GM12878 (cell line): ENCODE data around the gene COL2A1. TPM values are rescaled to one million over a fixed set of nuclear protein-coding genes. Genes with fewer than 3 reads are reported as not detected.

Source experiments
- ATAC-seq: fragments of 200-7000 bp; cut with Tn5 transposase; 3 replicates; pipeline ENCODE4 v1.9.1; 2020; ENCODE audit warnings: mild to moderate bottlenecking, moderate library complexity
- BruUV-seq: library from RNA; stranded (reverse); fragments of 400-500 nt; replicated peaks from 2 replicates; lab custom pipeline; 2021; lab: Mats Ljungman, UMichigan
- CTCF ChIA-PET: fragments of 300-600 bp; sonication (Branson Sonifier 250); formaldehyde crosslinking; extraction: SDS; loops from one replicate; lab custom pipeline; 2021; ENCODE audit warnings: inconsistent platforms; lab: Yijun Ruan, JAX
- POLR2A ChIA-PET: fragments of 350-600 bp; formaldehyde crosslinking; extraction: SDS; loops from one replicate; lab custom pipeline; 2021; ENCODE audit warnings: inconsistent platforms; lab: Charles Lee
- RAD21 ChIA-PET: fragments of 300-600 bp; sonication (Branson Sonifier 250); formaldehyde crosslinking; loops from one replicate; lab custom pipeline; 2023; ENCODE audit warnings: antibody characterized with exemption; ENCODE audit not compliant: unreplicated experiment; lab: Charles Lee
- SMC1A ChIA-PET: fragments of 300-600 bp; sonication (Branson Sonifier 250); formaldehyde crosslinking; loops from one replicate; lab custom pipeline; 2023; ENCODE audit not compliant: unreplicated experiment, uncharacterized antibody; lab: Charles Lee
- DNase-seq: peaks from one replicate; pipeline ENCODE4 v3.0.0-alpha.2; 2011; ENCODE audit warnings: low read depth, low spot score
- FAIRE-seq: peaks from 3 replicates; lab custom pipeline; 2011; peaks lifted over from hg19 to GRCh38; lab: Jason Lieb, UNC
- H2AFZ ChIP-seq: 2 replicates; pipeline ENCODE4 v1.6.0; 2011; ENCODE audit warnings: low read depth, low read length, control low read depth; ENCODE audit not compliant: control insufficient read depth
- H3K27ac ChIP-seq: 2 replicates; pipeline ENCODE4 v1.5.1; 2011; ENCODE audit warnings: control low read depth; ENCODE audit not compliant: control insufficient read depth, insufficient read depth
- H3K27me3 ChIP-seq, 2 experiments: replicated peaks in 1 of 2; 2 replicates each; pipeline versions ENCODE4 v1.6.0 to v1.6.1; 2011; ENCODE audit warnings: low read length in 1 of 2; ENCODE audit not compliant: control insufficient read depth in 2 of 2, insufficient read depth in 2 of 2
- H3K36me3 ChIP-seq, 2 experiments: 2 replicates each; pipeline ENCODE4 v1.5.1; 2011; ENCODE audit warnings: low read length in 1 of 2; ENCODE audit not compliant: control insufficient read depth in 2 of 2, insufficient read depth in 2 of 2
- H3K4me1 ChIP-seq: 2 replicates; pipeline ENCODE4 v1.6.1; 2011; ENCODE audit warnings: mild to moderate bottlenecking, low read length, moderate library complexity, mixed read lengths; ENCODE audit not compliant: control insufficient read depth, insufficient read depth
- H3K4me2 ChIP-seq: 2 replicates; pipeline ENCODE4 v1.6.0; 2011; ENCODE audit warnings: control low read depth; ENCODE audit not compliant: control insufficient read depth, insufficient read depth
- H3K4me3 ChIP-seq: fragments of 200-600 bp; sonication (generic); 2 replicates; pipeline ENCODE4 v1.5.1; 2016
- H3K79me2 ChIP-seq: 2 replicates; pipeline ENCODE4 v1.6.0; 2011; ENCODE audit warnings: low read length; ENCODE audit not compliant: control insufficient read depth, insufficient read depth
- H3K9ac ChIP-seq: 2 replicates; pipeline ENCODE4 v1.8.0; 2011; ENCODE audit warnings: low read length, control low read depth, mixed read lengths; ENCODE audit not compliant: control insufficient read depth, insufficient read depth
- H3K9me3 ChIP-seq: replicated peaks from 3 replicates; pipeline ENCODE4 v1.5.1; 2011; ENCODE audit warnings: mild to moderate bottlenecking, low read length; ENCODE audit not compliant: control insufficient read depth, insufficient read depth
- H4K20me1 ChIP-seq: 2 replicates; pipeline ENCODE4 v1.6.0; 2011; ENCODE audit not compliant: control insufficient read depth, insufficient read depth
- BMI1 ChIP-seq: fragments of 450-650 bp; IDR thresholded peaks from 2 replicates; pipeline ENCODE4 v1.6.1; 2016; ENCODE audit warnings: mild to moderate bottlenecking, moderate library complexity, borderline replicate concordance
- BRCA1 ChIP-seq: IDR thresholded peaks from 2 replicates; pipeline ENCODE4 v1.6.1; 2011; ENCODE audit warnings: low read depth, low read length, improper control_type of control experiment
- CHD4 ChIP-seq: fragments of 200-600 bp; sonication (generic); IDR thresholded peaks from 2 replicates; pipeline ENCODE4 v1.6.1; 2016; ENCODE audit warnings: mild to moderate bottlenecking
- HDAC2 ChIP-seq: fragments of 200-600 bp; sonication (generic); IDR thresholded peaks from 2 replicates; pipeline ENCODE4 v1.6.1; 2017
- JUNB ChIP-seq: IDR thresholded peaks from 2 replicates; pipeline ENCODE4 v1.6.1; 2016; ENCODE audit warnings: antibody characterized with exemption, mild to moderate bottlenecking
- KAT2A ChIP-seq: conservative IDR thresholded peaks from 2 replicates; pipeline ENCODE4 v1.6.1; 2011; ENCODE audit warnings: low read depth, low read length; ENCODE audit not compliant: control insufficient read depth
- MTA2 ChIP-seq: fragments of 450-650 bp; IDR thresholded peaks from 2 replicates; pipeline ENCODE4 v1.6.1; 2016; ENCODE audit warnings: low read depth, mild to moderate bottlenecking, moderate library complexity
- SIN3A ChIP-seq: IDR thresholded peaks from 2 replicates; pipeline ENCODE4 v1.6.1; 2012; ENCODE audit warnings: low read depth, low read length, improper control_type of control experiment
- SMARCA5 ChIP-seq: fragments of 450-650 bp; IDR thresholded peaks from 2 replicates; pipeline ENCODE4 v1.6.1; 2017; ENCODE audit warnings: mild to moderate bottlenecking
- SREBF2 ChIP-seq: IDR thresholded peaks from 2 replicates; pipeline ENCODE4 v1.6.1; 2012; ENCODE audit warnings: mild to moderate bottlenecking, low read length
- YY1 ChIP-seq: IDR thresholded peaks from 2 replicates; pipeline ENCODE4 v1.6.1; 2011; ENCODE audit warnings: low read depth, mild to moderate bottlenecking, low read length
- WGBS: methylation state at CpG from one replicate; pipeline ENCODE4 v1.1.6; 2016; ENCODE audit warnings: low lambda C conversion rate; ENCODE audit not compliant: insufficient replicate concordance, insufficient coverage; ENCODE audit errors: missing lambda C conversion rate; 5-methylcytosine and 5-hydroxymethylcytosine counted together
- in situ Hi-C: fragments of 300-500 bp; cut with MboI; formaldehyde crosslinking; loops from 9 replicates; pipeline ENCODE4 v1.14.3; 2018; ENCODE audit warnings: mixed read lengths
- intact Hi-C: fragments of 100-400 bp; cut with micrococcal nuclease; formaldehyde crosslinking; loops from one replicate; pipeline ENCODE4 v1.14.2; 2022; ENCODE audit not compliant: unreplicated experiment
- polyA plus RNA-seq, 11 experiments: library from polyadenylated mRNA; depleted of rRNA in 4 of 11; unstranded in 6 of 11; stranded (reverse) in 5 of 11; fragments of >200 nt; fragmentation: Nextera tagmentation in 4 of 11; fragmentation: Illumina TruSeq in 1 of 11; extraction: Ambion mirVana in 4 of 11; extraction: Trizol in 1 of 11; gene quantifications; 1 replicate in 1 of 11; 2 replicates in 10 of 11; pipeline versions ENCODE4 v1.2.1 to v1.2.3, GENCODE V29; 2011 to 2016; ENCODE audit warnings: inconsistent platforms in 2 of 11, missing spikeins in 2 of 11, low read depth in 1 of 11
- total RNA-seq, 4 experiments: library from RNA; depleted of rRNA in 3 of 4; stranded (reverse); fragments of >200 nt in 3 of 4; fragmentation: Illumina TruSeq in 1 of 4; extraction: Trizol in 1 of 4; gene quantifications; 2 replicates each; pipeline versions ENCODE4 v1.2.1 to v1.2.3, GENCODE V29; 2013 to 2021
- TF ChIP-seq, protein P1 (sequence below): fragments of 450-650 bp; IDR thresholded peaks from 2 replicates; pipeline ENCODE4 v1.6.1; 2018; ENCODE audit warnings: borderline replicate concordance, mild to moderate bottlenecking; ENCODE audit not compliant: partially characterized antibody
- TF ChIP-seq, protein P2 (sequence below): fragments of 450-650 bp; conservative IDR thresholded peaks from 2 replicates; pipeline ENCODE4 v1.6.1; 2017; ENCODE audit warnings: mild to moderate bottlenecking, moderate library complexity
- TF ChIP-seq, protein P3 (sequence below): IDR thresholded peaks from 2 replicates; pipeline ENCODE4 v1.6.1; 2011; ENCODE audit warnings: borderline replicate concordance, low read depth, mild to moderate bottlenecking, moderate library complexity, low read length; ENCODE audit not compliant: insufficient read depth, poor library complexity, severe bottlenecking
- TF ChIP-seq, protein P4 (sequence below): IDR thresholded peaks from 2 replicates; pipeline ENCODE4 v1.6.1; 2011; ENCODE audit warnings: mild to moderate bottlenecking, low read depth, low read length, moderate library complexity; ENCODE audit not compliant: insufficient replicate concordance

Gene COL2A1
- total and polyA plus RNA-seq, 10 of the 15 experiments (the other 5 are each of a cell fraction or from before 2014, with no cell fraction given), result 0.06 to 0.67 (median 0.19) TPM; not detected in 1

DNA sequence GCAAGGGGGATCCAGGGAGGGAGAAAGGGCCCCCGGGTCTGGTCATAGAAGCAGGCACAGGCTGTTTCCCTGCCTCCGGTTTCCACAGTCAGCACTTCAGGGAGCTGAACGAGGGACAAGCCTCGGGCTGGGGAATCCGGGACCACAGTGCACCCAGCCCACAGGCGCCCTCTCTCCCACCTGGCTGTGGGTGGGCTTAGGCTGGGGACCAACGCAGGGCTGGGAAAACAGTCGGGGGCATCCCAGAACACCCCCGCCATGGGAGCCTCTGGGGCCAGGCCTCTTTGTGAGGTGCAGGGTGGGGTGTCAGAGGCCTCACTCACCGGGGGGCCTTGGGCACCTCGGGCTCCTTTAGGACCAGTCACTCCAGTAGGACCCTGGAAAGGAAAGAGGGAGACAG lies 24.6 kb downstream of the COL2A1 start (continued):
- TF ChIP-seq, protein P1, sequence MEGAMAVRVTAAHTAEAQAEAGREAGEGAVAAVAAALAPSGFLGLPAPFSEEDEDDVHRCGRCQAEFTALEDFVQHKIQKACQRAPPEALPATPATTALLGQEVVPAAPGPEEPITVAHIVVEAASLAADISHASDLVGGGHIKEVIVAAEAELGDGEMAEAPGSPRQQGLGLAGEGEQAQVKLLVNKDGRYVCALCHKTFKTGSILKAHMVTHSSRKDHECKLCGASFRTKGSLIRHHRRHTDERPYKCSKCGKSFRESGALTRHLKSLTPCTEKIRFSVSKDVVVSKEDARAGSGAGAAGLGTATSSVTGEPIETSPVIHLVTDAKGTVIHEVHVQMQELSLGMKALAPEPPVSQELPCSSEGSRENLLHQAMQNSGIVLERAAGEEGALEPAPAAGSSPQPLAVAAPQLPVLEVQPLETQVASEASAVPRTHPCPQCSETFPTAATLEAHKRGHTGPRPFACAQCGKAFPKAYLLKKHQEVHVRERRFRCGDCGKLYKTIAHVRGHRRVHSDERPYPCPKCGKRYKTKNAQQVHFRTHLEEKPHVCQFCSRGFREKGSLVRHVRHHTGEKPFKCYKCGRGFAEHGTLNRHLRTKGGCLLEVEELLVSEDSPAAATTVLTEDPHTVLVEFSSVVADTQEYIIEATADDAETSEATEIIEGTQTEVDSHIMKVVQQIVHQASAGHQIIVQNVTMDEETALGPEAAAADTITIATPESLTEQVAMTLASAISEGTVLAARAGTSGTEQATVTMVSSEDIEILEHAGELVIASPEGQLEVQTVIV, result no peak
- TF ChIP-seq, protein P2, sequence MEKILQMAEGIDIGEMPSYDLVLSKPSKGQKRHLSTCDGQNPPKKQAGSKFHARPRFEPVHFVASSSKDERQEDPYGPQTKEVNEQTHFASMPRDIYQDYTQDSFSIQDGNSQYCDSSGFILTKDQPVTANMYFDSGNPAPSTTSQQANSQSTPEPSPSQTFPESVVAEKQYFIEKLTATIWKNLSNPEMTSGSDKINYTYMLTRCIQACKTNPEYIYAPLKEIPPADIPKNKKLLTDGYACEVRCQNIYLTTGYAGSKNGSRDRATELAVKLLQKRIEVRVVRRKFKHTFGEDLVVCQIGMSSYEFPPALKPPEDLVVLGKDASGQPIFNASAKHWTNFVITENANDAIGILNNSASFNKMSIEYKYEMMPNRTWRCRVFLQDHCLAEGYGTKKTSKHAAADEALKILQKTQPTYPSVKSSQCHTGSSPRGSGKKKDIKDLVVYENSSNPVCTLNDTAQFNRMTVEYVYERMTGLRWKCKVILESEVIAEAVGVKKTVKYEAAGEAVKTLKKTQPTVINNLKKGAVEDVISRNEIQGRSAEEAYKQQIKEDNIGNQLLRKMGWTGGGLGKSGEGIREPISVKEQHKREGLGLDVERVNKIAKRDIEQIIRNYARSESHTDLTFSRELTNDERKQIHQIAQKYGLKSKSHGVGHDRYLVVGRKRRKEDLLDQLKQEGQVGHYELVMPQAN, result no peak
- TF ChIP-seq, protein P3, sequence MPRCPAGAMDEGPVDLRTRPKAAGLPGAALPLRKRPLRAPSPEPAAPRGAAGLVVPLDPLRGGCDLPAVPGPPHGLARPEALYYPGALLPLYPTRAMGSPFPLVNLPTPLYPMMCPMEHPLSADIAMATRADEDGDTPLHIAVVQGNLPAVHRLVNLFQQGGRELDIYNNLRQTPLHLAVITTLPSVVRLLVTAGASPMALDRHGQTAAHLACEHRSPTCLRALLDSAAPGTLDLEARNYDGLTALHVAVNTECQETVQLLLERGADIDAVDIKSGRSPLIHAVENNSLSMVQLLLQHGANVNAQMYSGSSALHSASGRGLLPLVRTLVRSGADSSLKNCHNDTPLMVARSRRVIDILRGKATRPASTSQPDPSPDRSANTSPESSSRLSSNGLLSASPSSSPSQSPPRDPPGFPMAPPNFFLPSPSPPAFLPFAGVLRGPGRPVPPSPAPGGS, result no peak
- no peak for TF ChIP-seq SIN3A
- no peak for TF ChIP-seq HDAC2

DNA sequence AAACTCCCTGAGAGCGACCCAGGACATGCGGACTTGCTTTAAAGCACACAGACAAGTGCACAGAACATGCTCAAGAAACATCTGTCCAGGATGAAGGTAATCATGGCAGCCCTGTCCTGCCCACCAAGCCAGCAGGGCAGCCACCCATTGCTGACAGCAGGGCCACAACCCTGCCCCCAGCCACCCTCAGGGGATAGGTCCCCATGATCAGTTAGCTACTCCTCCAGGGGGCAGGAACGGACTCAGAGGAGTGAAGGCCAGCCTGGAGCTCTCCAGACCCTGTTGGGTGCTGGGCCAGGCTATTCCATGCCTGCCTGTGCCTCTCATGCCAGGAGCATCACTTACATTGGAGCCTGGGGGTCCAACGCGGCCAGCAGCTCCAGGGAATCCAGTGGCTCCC lies 25.1 kb downstream of the COL2A1 start:
- POLR2A ChIA-PET, result no interaction called here
- Histone ChIP-seq H3K4me3 (no peak overlapping the region), H3K79me2 (no peaks in the 10 kb centered on the region), H3K27ac (no peak overlapping the region), H3K9ac (no peak overlapping the region), H3K36me3 (no peaks in the 10 kb centered on the region)
- RAD21 ChIA-PET, result interaction anchor here (0.5 kb wide), 1 partner anchor 330 kb away, joined by 3 read pairs; no protein-coding TSS in a partner anchor
- no peak for FAIRE-seq
- SMC1A ChIA-PET, result no interaction called here
- ATAC-seq, result no peak
- TF ChIP-seq SMARCA5 (no peak), KAT2A (no peak), BMI1 (no peak), BRCA1 (no peak), YY1 (no peak), SREBF2 (no peak), MTA2 (no peak), JUNB (no peak), CHD4 (no peak)
- TF ChIP-seq, protein P4, sequence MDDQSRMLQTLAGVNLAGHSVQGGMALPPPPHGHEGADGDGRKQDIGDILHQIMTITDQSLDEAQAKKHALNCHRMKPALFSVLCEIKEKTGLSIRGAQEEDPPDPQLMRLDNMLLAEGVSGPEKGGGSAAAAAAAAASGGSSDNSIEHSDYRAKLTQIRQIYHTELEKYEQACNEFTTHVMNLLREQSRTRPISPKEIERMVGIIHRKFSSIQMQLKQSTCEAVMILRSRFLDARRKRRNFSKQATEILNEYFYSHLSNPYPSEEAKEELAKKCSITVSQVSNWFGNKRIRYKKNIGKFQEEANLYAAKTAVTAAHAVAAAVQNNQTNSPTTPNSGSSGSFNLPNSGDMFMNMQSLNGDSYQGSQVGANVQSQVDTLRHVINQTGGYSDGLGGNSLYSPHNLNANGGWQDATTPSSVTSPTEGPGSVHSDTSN, result no peak
- TF ChIP-seq, all 136 proteins: peak for 0
- CTCF ChIA-PET, result interaction anchor here (1.2 to 1.3 kb wide), 2 partner anchors 30 to 210 kb away, joined by 3 read pairs; no protein-coding TSS in a partner anchor
- in situ Hi-C loops, result no loop called here
- H2AFZ ChIP-seq, result no peak overlapping the region
- no peaks in the 10 kb centered on the region; the same call in 1 of the 2 replicates for H4K20me1 ChIP-seq
- no peak overlapping the region for H3K4me2 ChIP-seq
- BruUV-seq, result no TSS peak
- 40% methylated on average over 5 of the region's 5 CpGs for WGBS
- no peaks in the 10 kb centered on the region for H3K9me3 ChIP-seq
- intact Hi-C loops, result no loop called here
- H3K27me3 ChIP-seq, result no peaks in the 10 kb centered on the region; a peak in 2 of 4 replicates
- H3K4me1 ChIP-seq, result no peaks in the 10 kb centered on the region
- no peak for DNase-seq
